Mesenchymal stem cell (in vitro differentiated cells and primary cell): Measurements from ENCODE around the gene CACNA1I.

Experiments used
- DNase-seq: peaks from one replicate; pipeline ENCODE4 v3.0.0-alpha.2; 2013
- H2AFZ ChIP-seq: one replicate; pipeline ENCODE4 v1.6.1; 2013; ENCODE audit warnings: low read depth, mild to moderate bottlenecking, control low read depth, inconsistent platforms, low read length, moderate library complexity
- H2AK5ac ChIP-seq: 2 replicates; pipeline ENCODE4 v1.6.1; 2013; ENCODE audit warnings: low read length, moderate library complexity, mild to moderate bottlenecking, inconsistent platforms; ENCODE audit not compliant: severe bottlenecking
- H2BK120ac ChIP-seq: one replicate; pipeline ENCODE4 v1.6.1; 2013; ENCODE audit warnings: low read depth, mild to moderate bottlenecking, inconsistent platforms, low read length, moderate library complexity
- H2BK12ac ChIP-seq, 2 experiments: one replicate each; pipeline ENCODE4 v1.6.1; 2013; ENCODE audit warnings: inconsistent platforms in 2 of 2, low read length in 2 of 2, mild to moderate bottlenecking in 2 of 2, moderate library complexity in 2 of 2, control low read depth in 1 of 2
- H2BK15ac ChIP-seq: one replicate; pipeline ENCODE4 v1.6.1; 2013; ENCODE audit warnings: mild to moderate bottlenecking, low read depth, inconsistent platforms; ENCODE audit not compliant: poor library complexity, severe bottlenecking
- H2BK5ac ChIP-seq: 2 replicates; pipeline ENCODE4 v1.6.1; 2013; ENCODE audit warnings: low read depth, mild to moderate bottlenecking, low read length, control low read depth, inconsistent platforms; ENCODE audit not compliant: poor library complexity, severe bottlenecking
- H3K14ac ChIP-seq, 2 experiments: one replicate each; pipeline ENCODE4 v1.6.1; 2013; ENCODE audit warnings: inconsistent platforms in 2 of 2, low read length in 2 of 2, control low read depth in 1 of 2, mild to moderate bottlenecking in 1 of 2, moderate library complexity in 1 of 2
- H3K18ac ChIP-seq, 2 experiments: one replicate each; pipeline ENCODE4 v1.6.1; 2013; ENCODE audit warnings: inconsistent platforms in 2 of 2, low read length in 2 of 2, control low read depth in 1 of 2, low read depth in 1 of 2, mild to moderate bottlenecking in 1 of 2
- H3K23ac ChIP-seq, 2 experiments: one replicate each; pipeline ENCODE4 v1.6.1; 2013; ENCODE audit warnings: inconsistent platforms in 2 of 2, low read length in 2 of 2, mild to moderate bottlenecking in 2 of 2, moderate library complexity in 2 of 2, control low read depth in 1 of 2
- H3K27ac ChIP-seq: 2 replicates; pipeline ENCODE4 v1.5.1; 2013; ENCODE audit warnings: mild to moderate bottlenecking, moderate library complexity, low read length, control low read depth, inconsistent platforms; ENCODE audit not compliant: poor library complexity, severe bottlenecking
- H3K27me3 ChIP-seq, 2 experiments: 2 replicates each; pipeline versions ENCODE4 v1.6.1 to v1.7.0; 2013; ENCODE audit warnings: low read length in 2 of 2, mild to moderate bottlenecking in 2 of 2, moderate library complexity in 2 of 2, control low read depth in 1 of 2, inconsistent platforms in 1 of 2; ENCODE audit not compliant: control insufficient read depth in 1 of 2, insufficient read depth in 1 of 2
- H3K36me3 ChIP-seq, 2 experiments: 2 replicates each; pipeline versions ENCODE4 v1.6.1 to v1.7.0; 2013; ENCODE audit warnings: low read length in 2 of 2, control low read depth in 1 of 2, inconsistent platforms in 1 of 2, low read depth in 1 of 2, mild to moderate bottlenecking in 1 of 2; ENCODE audit not compliant: insufficient read depth in 2 of 2, control insufficient read depth in 1 of 2
- H3K4ac ChIP-seq, 2 experiments: one replicate each; pipeline ENCODE4 v1.6.1; 2013; ENCODE audit warnings: inconsistent platforms in 2 of 2, low read length in 2 of 2, mild to moderate bottlenecking in 2 of 2, moderate library complexity in 2 of 2, control low read depth in 1 of 2, low read depth in 1 of 2
- H3K4me1 ChIP-seq: 2 replicates; pipeline ENCODE4 v1.6.1; 2013; ENCODE audit warnings: low read depth, low read length, control low read depth; ENCODE audit not compliant: control insufficient read depth, insufficient read depth
- H3K4me2 ChIP-seq: 2 replicates; pipeline ENCODE4 v1.6.1; 2013; ENCODE audit warnings: low read length, mild to moderate bottlenecking, inconsistent platforms; ENCODE audit not compliant: poor library complexity, severe bottlenecking
- H3K4me3 ChIP-seq, 2 experiments: 2 replicates each; pipeline versions ENCODE4 v1.5.1 to v1.7.0; 2013; ENCODE audit warnings: low read length in 2 of 2, mild to moderate bottlenecking in 2 of 2, control low read depth in 1 of 2, low read depth in 1 of 2; ENCODE audit not compliant: insufficient read depth in 1 of 2
- H3K79me1 ChIP-seq: replicated peaks from 2 replicates; pipeline ENCODE4 v1.6.1; 2013; ENCODE audit warnings: mild to moderate bottlenecking, control low read depth, low read length, inconsistent platforms; ENCODE audit not compliant: poor library complexity, severe bottlenecking
- H3K9ac ChIP-seq: 2 replicates; pipeline ENCODE4 v1.7.0; 2013; ENCODE audit warnings: mild to moderate bottlenecking, low read length, moderate library complexity
- H3K9me3 ChIP-seq: 2 replicates; pipeline ENCODE4 v1.7.0; 2013; ENCODE audit warnings: mild to moderate bottlenecking, low read length; ENCODE audit not compliant: control insufficient read depth
- H4K8ac ChIP-seq: one replicate; pipeline ENCODE4 v1.6.1; 2013; ENCODE audit warnings: inconsistent platforms, mild to moderate bottlenecking, low read length, moderate library complexity
- H4K91ac ChIP-seq: one replicate; pipeline ENCODE4 v1.6.1; 2013; ENCODE audit warnings: mild to moderate bottlenecking, low read length, inconsistent platforms
- WGBS: methylation state at CpG from one replicate; pipeline ENCODE4 v1.1.7; 2013; ENCODE audit warnings: mixed read lengths; 5-methylcytosine and 5-hydroxymethylcytosine counted together

Gene CACNA1I

DNA sequence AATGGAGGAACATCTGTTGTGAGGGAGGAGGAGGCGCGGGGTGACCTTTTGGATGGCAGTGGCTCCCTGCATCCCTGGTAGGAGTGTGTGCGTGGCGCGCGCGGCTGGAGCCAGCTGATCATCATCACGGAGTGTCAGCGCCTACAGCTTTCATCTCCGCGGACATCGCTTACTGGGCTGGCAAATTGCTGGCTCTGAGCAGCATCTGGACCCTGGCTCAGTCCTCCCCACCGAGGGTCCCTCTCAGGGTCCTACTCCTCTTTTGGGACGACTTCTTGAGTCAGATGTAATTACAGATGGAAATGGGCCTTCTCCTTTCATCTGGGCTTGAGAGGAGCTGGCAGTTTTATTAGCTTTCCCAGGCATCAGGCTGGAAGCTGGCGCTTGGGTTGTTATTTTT, 85.3 kb downstream of the CACNA1I start:
- Histone ChIP-seq H2AFZ (no peak overlapping the region), H3K27me3 (peaks cover 55 to 73% of the 10 kb centered on the region in 2 experiments), H3K27ac (no peak overlapping the region), H2AK5ac (no peak overlapping the region), H3K4me2 (no peak overlapping the region), H3K9me3 (no peaks in the 10 kb centered on the region), H4K91ac (no peak overlapping the region), H3K9ac (no peak overlapping the region), H2BK120ac (no peak overlapping the region), H4K8ac (no peak overlapping the region), H2BK5ac (no peak overlapping the region), H3K4me1 (peaks cover 4% of the 10 kb centered on the region), H3K18ac (no peak overlapping the region), H2BK15ac (no peak overlapping the region), H3K23ac (no peak overlapping the region), H2BK12ac (no peak overlapping the region), H3K79me1 (no peaks in the 10 kb centered on the region), H3K36me3 (no peaks in the 10 kb centered on the region), H3K14ac (no peak overlapping the region), H3K4me3 (no peak overlapping the region), H3K4ac (no peak overlapping the region)
- WGBS = 90% methylated on average over 15 of the region's 15 CpGs
- no peak for DNase-seq

DNA sequence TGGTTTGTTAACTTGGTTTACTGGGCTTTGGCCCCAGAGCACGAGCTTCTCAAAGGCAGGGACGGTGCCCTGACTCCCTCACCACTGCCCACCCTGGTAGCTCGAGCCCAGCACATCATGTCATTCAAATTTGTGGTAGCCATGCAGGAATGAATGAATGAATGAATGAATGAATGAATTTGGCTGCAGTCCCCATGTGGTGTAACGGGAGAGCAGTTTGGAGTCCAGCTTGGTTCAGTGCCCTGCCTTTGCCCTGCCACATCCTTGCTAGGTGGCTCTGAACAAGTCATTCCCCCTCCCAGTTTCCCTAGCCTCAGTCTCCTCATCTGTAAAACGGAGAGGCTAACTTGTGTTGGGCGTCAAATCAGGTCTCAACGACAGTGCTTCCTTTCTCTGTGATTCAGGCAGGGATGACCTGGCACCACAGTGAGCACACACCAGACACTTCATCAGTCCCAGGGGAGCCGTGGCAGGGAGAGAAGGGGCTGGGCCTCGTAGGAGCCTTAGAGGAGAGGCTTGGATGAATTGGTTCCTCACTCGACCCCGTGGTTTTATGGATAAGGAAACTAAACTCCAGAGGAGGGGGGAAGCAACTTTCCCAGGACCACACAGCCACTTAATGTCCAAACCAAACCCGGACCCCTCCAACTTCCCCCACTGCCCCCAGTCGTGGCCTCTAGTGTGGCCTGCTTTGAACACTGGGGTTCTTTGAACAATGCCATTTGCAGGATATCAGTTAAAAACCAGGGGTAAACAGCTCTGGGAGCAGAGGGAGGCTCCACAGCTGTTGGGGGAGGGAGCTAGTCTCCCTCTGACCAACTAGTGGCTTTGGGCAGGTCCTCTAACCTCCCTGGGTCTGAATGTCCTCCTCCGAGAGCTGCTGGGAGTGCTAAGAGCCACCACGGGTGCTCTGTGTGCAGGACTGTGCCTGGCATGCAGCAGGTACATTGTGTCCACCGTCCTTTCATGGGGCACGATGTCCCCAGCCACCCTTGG, 86.2 kb downstream of the CACNA1I start:
- Histone ChIP-seq H3K79me1 (no peaks in the 10 kb centered on the region), H3K18ac (no peak overlapping the region), H3K9me3 (no peaks in the 10 kb centered on the region), H2AFZ (no peak overlapping the region), H3K4me3 (no peak overlapping the region), H4K8ac (no peak overlapping the region), H2AK5ac (no peak overlapping the region), H3K4ac (no peak overlapping the region), H4K91ac (no peak overlapping the region), H2BK12ac (no peak overlapping the region), H3K23ac (no peak overlapping the region), H3K9ac (no peak overlapping the region), H3K4me1 (peaks cover 4% of the 10 kb centered on the region), H2BK15ac (no peak overlapping the region), H3K14ac (peak overlapping the region in 1 of 2 experiments; percentile 26), H3K27ac (no peak overlapping the region), H2BK120ac (no peak overlapping the region), H3K27me3 (peaks cover 65 to 82% of the 10 kb centered on the region in 2 experiments), H3K4me2 (no peak overlapping the region), H3K36me3 (no peaks in the 10 kb centered on the region), H2BK5ac (no peak overlapping the region)
- no peak for DNase-seq
- 79% methylated on average over 12 of the region's 17 CpGs for WGBS

DNA sequence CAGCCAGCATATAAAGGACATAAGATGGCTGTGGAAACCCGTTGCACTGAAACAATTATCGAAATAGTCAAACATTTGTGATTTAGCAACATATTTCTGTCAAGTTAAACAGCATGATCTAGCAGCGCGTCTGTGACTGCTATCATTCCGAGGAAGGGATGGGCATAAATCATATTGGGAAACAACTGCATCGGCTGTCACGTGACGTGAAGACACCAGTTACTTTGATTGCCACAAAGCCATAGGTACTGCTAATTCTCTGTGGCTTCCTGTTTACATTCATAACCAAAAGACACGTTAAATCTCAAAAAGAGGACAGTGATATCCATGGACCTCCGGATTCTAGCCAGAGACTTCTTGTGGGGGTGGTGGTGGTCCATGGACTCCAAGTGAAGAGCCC, 87.8 kb downstream of the CACNA1I start:
- no peak overlapping the region for H3K27ac ChIP-seq
- H2BK120ac ChIP-seq = no peak overlapping the region
- H3K23ac ChIP-seq = no peak overlapping the region
- no peak overlapping the region for H4K91ac ChIP-seq
- no peaks in the 10 kb centered on the region for H3K79me1 ChIP-seq
- no peaks in the 10 kb centered on the region for H3K9me3 ChIP-seq
- no peak overlapping the region for H2AK5ac ChIP-seq
- no peak overlapping the region for H2BK12ac ChIP-seq
- no peak overlapping the region for H2BK15ac ChIP-seq
- H2AFZ ChIP-seq = no peak overlapping the region
- WGBS = 84% methylated on average over 8 of the region's 10 CpGs
- peaks cover 80 to 92% of the 10 kb centered on the region in 2 experiments for H3K27me3 ChIP-seq
- no peak overlapping the region for H3K14ac ChIP-seq
- no peak overlapping the region for H3K4me2 ChIP-seq
- H2BK5ac ChIP-seq = no peak overlapping the region
- H3K9ac ChIP-seq = no peak overlapping the region
- H4K8ac ChIP-seq = no peak overlapping the region
- DNase-seq = no peak
- H3K4me3 ChIP-seq = no peak overlapping the region
- no peaks in the 10 kb centered on the region for H3K36me3 ChIP-seq
- H3K18ac ChIP-seq = no peak overlapping the region
- H3K4me1 ChIP-seq = peaks cover 9% of the 10 kb centered on the region
- H3K4ac ChIP-seq = no peak overlapping the region

DNA sequence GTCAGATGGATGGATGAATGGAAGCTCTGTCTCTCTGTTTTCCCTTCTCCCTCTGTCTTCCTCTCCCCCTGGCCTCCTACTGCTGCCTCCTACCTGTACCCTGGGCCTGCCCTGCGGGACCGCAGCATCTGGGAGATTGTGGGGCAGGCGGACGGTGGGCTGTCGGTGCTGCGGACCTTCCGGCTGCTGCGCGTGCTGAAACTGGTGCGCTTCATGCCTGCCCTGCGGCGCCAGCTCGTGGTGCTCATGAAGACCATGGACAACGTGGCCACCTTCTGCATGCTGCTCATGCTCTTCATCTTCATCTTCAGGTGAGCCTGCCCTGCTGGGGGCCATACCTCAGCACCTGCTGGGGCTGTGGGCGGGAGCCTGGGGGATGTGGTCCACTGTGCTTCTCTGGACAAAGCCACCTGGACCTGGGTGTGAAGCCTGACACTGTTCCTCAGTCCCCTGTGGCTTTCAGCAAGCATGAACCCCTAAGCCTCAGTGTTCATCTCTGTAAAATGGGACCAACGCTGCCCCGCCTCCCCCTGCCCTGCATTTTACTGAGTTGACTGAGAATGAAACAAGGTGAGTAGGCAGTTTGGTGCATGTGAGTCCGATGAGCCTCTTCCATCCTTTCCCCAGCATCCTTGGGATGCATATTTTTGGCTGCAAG, 88.4 kb downstream of the CACNA1I start:
- Histone ChIP-seq H4K91ac (no peak overlapping the region), H3K14ac (no peak overlapping the region), H3K4ac (no peak overlapping the region), H3K4me2 (no peak overlapping the region), H3K9ac (no peak overlapping the region), H3K27me3 (peaks cover 83 to 98% of the 10 kb centered on the region in 2 experiments), H3K27ac (no peak overlapping the region), H3K23ac (no peak overlapping the region), H3K9me3 (no peaks in the 10 kb centered on the region), H2BK120ac (no peak overlapping the region), H3K36me3 (no peaks in the 10 kb centered on the region), H2BK5ac (no peak overlapping the region), H2AK5ac (no peak overlapping the region), H3K79me1 (no peaks in the 10 kb centered on the region), H4K8ac (no peak overlapping the region), H2BK15ac (no peak overlapping the region), H2AFZ (no peak overlapping the region), H3K18ac (no peak overlapping the region), H3K4me3 (no peak overlapping the region), H3K4me1 (peaks cover 5% of the 10 kb centered on the region), H2BK12ac (no peak overlapping the region)
- no peak for DNase-seq
- WGBS = 92% methylated on average over 18 of the region's 18 CpGs
